ENCODE measurements around the gene HBZ.

DNA sequence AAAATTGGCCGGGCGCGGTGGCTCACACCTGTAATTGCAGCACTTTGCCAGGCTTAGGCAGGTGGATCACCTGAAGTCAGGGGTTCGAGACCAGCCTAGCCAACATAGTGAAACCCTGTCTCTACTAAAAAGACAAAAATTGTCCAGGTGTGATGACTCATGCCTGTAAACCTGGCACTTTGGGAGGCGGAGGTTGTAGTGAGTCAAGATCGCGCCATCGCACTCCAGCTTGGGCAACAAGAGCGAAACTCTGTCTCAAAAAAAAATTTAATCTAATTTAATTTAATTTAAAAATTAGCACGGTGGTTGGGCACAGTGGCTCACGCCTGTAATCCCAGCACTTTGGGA, 26.2 kb downstream of the HBZ start:
- TF ChIP-seq, protein P1, sequence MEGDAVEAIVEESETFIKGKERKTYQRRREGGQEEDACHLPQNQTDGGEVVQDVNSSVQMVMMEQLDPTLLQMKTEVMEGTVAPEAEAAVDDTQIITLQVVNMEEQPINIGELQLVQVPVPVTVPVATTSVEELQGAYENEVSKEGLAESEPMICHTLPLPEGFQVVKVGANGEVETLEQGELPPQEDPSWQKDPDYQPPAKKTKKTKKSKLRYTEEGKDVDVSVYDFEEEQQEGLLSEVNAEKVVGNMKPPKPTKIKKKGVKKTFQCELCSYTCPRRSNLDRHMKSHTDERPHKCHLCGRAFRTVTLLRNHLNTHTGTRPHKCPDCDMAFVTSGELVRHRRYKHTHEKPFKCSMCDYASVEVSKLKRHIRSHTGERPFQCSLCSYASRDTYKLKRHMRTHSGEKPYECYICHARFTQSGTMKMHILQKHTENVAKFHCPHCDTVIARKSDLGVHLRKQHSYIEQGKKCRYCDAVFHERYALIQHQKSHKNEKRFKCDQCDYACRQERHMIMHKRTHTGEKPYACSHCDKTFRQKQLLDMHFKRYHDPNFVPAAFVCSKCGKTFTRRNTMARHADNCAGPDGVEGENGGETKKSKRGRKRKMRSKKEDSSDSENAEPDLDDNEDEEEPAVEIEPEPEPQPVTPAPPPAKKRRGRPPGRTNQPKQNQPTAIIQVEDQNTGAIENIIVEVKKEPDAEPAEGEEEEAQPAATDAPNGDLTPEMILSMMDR (conservative IDR thresholded peaks at IDR 0.05; ENCODE audit: low read length): no peak
- TF ChIP-seq EZH2phosphoT487 (IDR thresholded peaks at IDR 0.05; ENCODE audit: borderline replicate concordance): no peak
